H1 (cell line): ENCODE measurements around the gene GPLD1. TPM values are rescaled to one million over a fixed set of nuclear protein-coding genes. Genes with fewer than 3 reads are reported as not detected.
"Not testable (repeated sequence)": the region's sequence is repeated elsewhere in the genome, so short reads cannot be mapped to it uniquely, and the experiment has no call there.

ENCODE experiments used
- CTCF ChIA-PET: fragments of 300-600 bp; sonication (Branson Sonifier 250); formaldehyde crosslinking; loops from one replicate; lab custom pipeline; 2021; ENCODE audit not compliant: partially characterized antibody; lab: Charles Lee
- POLR2A ChIA-PET: fragments of 300-600 bp; sonication (Branson Sonifier 250); formaldehyde crosslinking; loops from one replicate; lab custom pipeline; 2021; ENCODE audit warnings: inconsistent platforms; ENCODE audit not compliant: partially characterized antibody; lab: Charles Lee
- DNase-seq, 2 experiments: peaks; one replicate each; pipeline versions ENCODE4 v3.0.0 to v3.0.0-alpha.2; 2010 to 2022; ENCODE audit warnings: low spot score in 2 of 2, low read depth in 1 of 2, mixed read lengths in 1 of 2
- FAIRE-seq: peaks from 2 replicates; lab custom pipeline; 2011; peaks lifted over from hg19 to GRCh38; lab: Jason Lieb, UNC
- H2AFZ ChIP-seq: 2 replicates; pipeline ENCODE4 v1.8.1; 2012; ENCODE audit warnings: low read length, inconsistent platforms
- H2AK5ac ChIP-seq: 2 replicates; pipeline ENCODE4 v1.6.1; 2013; ENCODE audit warnings: low read depth, low read length
- H2BK120ac ChIP-seq: replicated peaks from 2 replicates; pipeline ENCODE3; 2013; ENCODE audit warnings: low read depth, low read length, inconsistent platforms
- H2BK12ac ChIP-seq: 2 replicates; pipeline ENCODE4 v1.6.1; 2013; ENCODE audit warnings: low read depth, low read length
- H2BK15ac ChIP-seq: 2 replicates; pipeline ENCODE4 v1.6.1; 2013; ENCODE audit warnings: low read length
- H2BK20ac ChIP-seq: 2 replicates; pipeline ENCODE4 v1.6.1; 2013; ENCODE audit warnings: low read length
- H2BK5ac ChIP-seq: 2 replicates; pipeline ENCODE4 v1.6.1; 2013; ENCODE audit warnings: low read depth, low read length
- H3K14ac ChIP-seq: 2 replicates; pipeline ENCODE4 v1.6.1; 2013; ENCODE audit warnings: inconsistent platforms; ENCODE audit not compliant: insufficient read length
- H3K18ac ChIP-seq: 2 replicates; pipeline ENCODE4 v1.6.1; 2013; ENCODE audit warnings: low read length; ENCODE audit errors: extremely low read depth
- H3K23ac ChIP-seq: 2 replicates; pipeline ENCODE4 v1.6.1; 2013; ENCODE audit warnings: inconsistent platforms; ENCODE audit not compliant: insufficient read length
- H3K23me2 ChIP-seq: 2 replicates; pipeline ENCODE4 v1.6.1; 2013; ENCODE audit warnings: low read depth, low read length
- H3K27ac ChIP-seq: 2 replicates; pipeline ENCODE4 v1.6.1; 2011; ENCODE audit warnings: low read depth, low read length, inconsistent platforms
- H3K27me3 ChIP-seq, 4 experiments: replicated peaks in 1 of 4; 1 replicate in 1 of 4; 2 replicates in 3 of 4; pipeline versions ENCODE4 v1.6.1 to v1.8.1; 2011 to 2013; ENCODE audit warnings: low read length in 3 of 4, mild to moderate bottlenecking in 3 of 4, inconsistent platforms in 2 of 4, mixed read lengths in 2 of 4, moderate library complexity in 1 of 4; ENCODE audit not compliant: control insufficient read depth in 3 of 4, insufficient read depth in 3 of 4; ENCODE audit errors: extremely low read depth in 1 of 4
- H3K36me3 ChIP-seq, 4 experiments: 2 replicates each; pipeline versions ENCODE4 v1.6.1 to v1.8.1; 2011 to 2013; ENCODE audit warnings: mild to moderate bottlenecking in 4 of 4, low read length in 3 of 4, moderate library complexity in 2 of 4, control low read depth in 1 of 4, inconsistent platforms in 1 of 4; ENCODE audit not compliant: insufficient read depth in 4 of 4, control insufficient read depth in 2 of 4
- H3K4ac ChIP-seq: replicated peaks from 2 replicates; pipeline ENCODE3; 2013; ENCODE audit warnings: low read length, low read depth, mixed read lengths, inconsistent platforms; ENCODE audit not compliant: insufficient read length
- H3K4me1 ChIP-seq, 4 experiments: replicated peaks in 1 of 4; 1 replicate in 1 of 4; 2 replicates in 3 of 4; pipeline versions ENCODE4 v1.6.1 to v1.8.1; 2011 to 2013; ENCODE audit warnings: low read length in 3 of 4, inconsistent platforms in 2 of 4, mixed read lengths in 1 of 4; ENCODE audit not compliant: insufficient read depth in 4 of 4, control insufficient read depth in 3 of 4
- H3K4me2 ChIP-seq, 2 experiments: 2 replicates each; pipeline versions ENCODE4 v1.6.1 to v1.8.1; 2011 to 2013; ENCODE audit warnings: low read depth in 2 of 2, low read length in 2 of 2, control low read depth in 1 of 2, inconsistent platforms in 1 of 2, mild to moderate bottlenecking in 1 of 2; ENCODE audit not compliant: insufficient read depth in 1 of 2
- H3K4me3 ChIP-seq, 4 experiments: fragments of 200-600, 300-600 bp in 1 of 4; sonication (generic), shearing (Covaris generic), sonication (Bioruptor Twin) in 1 of 4; 2 replicates each; pipeline versions ENCODE4 v1.5.1 to v1.8.1; 2011 to 2016; ENCODE audit warnings: low read length in 4 of 4, low read depth in 3 of 4, control low read depth in 2 of 4, inconsistent platforms in 2 of 4, mild to moderate bottlenecking in 2 of 4, mixed read lengths in 1 of 4, moderate library complexity in 1 of 4; ENCODE audit not compliant: insufficient read depth in 2 of 4; ENCODE audit errors: extremely low read depth in 1 of 4
- H3K56ac ChIP-seq: replicated peaks from 2 replicates; pipeline ENCODE3; 2013; ENCODE audit warnings: low read depth, mild to moderate bottlenecking, mixed read lengths, low read length, inconsistent platforms; ENCODE audit not compliant: insufficient read length
- H3K79me1 ChIP-seq: 2 replicates; pipeline ENCODE4 v1.6.1; 2013; ENCODE audit warnings: low read depth, low read length, control low read depth
- H3K79me2 ChIP-seq, 2 experiments: 2 replicates each; pipeline versions ENCODE4 v1.6.1 to v1.8.1; 2012 to 2013; ENCODE audit warnings: low read length in 2 of 2, mild to moderate bottlenecking in 2 of 2, inconsistent platforms in 1 of 2; ENCODE audit not compliant: insufficient read depth in 2 of 2, control insufficient read depth in 1 of 2
- H3K9ac ChIP-seq, 4 experiments: replicated peaks in 1 of 4; 1 replicate in 1 of 4; 2 replicates in 3 of 4; pipeline versions ENCODE4 v1.6.1 to v1.8.1; 2011 to 2013; ENCODE audit warnings: low read depth in 3 of 4, low read length in 3 of 4, control low read depth in 2 of 4, mild to moderate bottlenecking in 2 of 4, moderate library complexity in 2 of 4, inconsistent platforms in 1 of 4; ENCODE audit errors: extremely low read depth in 1 of 4
- H3K9me3 ChIP-seq, 2 experiments: 2 replicates each; pipeline versions ENCODE4 v1.6.1 to v1.8.1; 2012 to 2013; ENCODE audit warnings: mild to moderate bottlenecking in 2 of 2, moderate library complexity in 2 of 2, control low read depth in 1 of 2, inconsistent platforms in 1 of 2, low read depth in 1 of 2, low read length in 1 of 2, mixed read lengths in 1 of 2; ENCODE audit not compliant: insufficient read depth in 2 of 2
- H4K20me1 ChIP-seq, 2 experiments: replicated peaks in 1 of 2; 2 replicates each; pipeline versions ENCODE3 to v1.8.1; 2011 to 2013; ENCODE audit warnings: inconsistent platforms in 2 of 2, low read length in 2 of 2, mild to moderate bottlenecking in 1 of 2; ENCODE audit not compliant: insufficient read depth in 2 of 2, control insufficient read depth in 1 of 2
- H4K5ac ChIP-seq: 2 replicates; pipeline ENCODE4 v1.6.1; 2013; ENCODE audit warnings: low read length, low read depth, mixed read lengths, inconsistent platforms; ENCODE audit not compliant: insufficient read length
- H4K8ac ChIP-seq: 2 replicates; pipeline ENCODE4 v1.8.0; 2013; ENCODE audit warnings: mild to moderate bottlenecking, moderate library complexity, low read length, inconsistent platforms; ENCODE audit not compliant: insufficient read depth; ENCODE audit errors: extremely low read depth
- H4K91ac ChIP-seq: replicated peaks from 2 replicates; pipeline ENCODE3; 2013; ENCODE audit warnings: low read length, mixed read lengths, inconsistent platforms; ENCODE audit not compliant: insufficient read length
- WGBS, 2 experiments: shearing (Covaris generic) in 1 of 2; methylation state at CpG; one replicate each; pipeline versions ENCODE4 v1.1.6 to v1.1.7; 2013 to 2015; ENCODE audit warnings: low lambda C conversion rate in 2 of 2, mixed read lengths in 2 of 2, inconsistent platforms in 1 of 2, low coverage in 1 of 2, missing lambda C conversion rate in 1 of 2; ENCODE audit not compliant: insufficient replicate concordance in 2 of 2, insufficient coverage in 1 of 2, insufficient read length in 1 of 2; ENCODE audit errors: extremely low coverage in 1 of 2, missing lambda C conversion rate in 1 of 2; 5-methylcytosine and 5-hydroxymethylcytosine counted together
- polyA plus RNA-seq, 7 experiments: library from polyadenylated mRNA; depleted of rRNA in 3 of 7; stranded (reverse) in 5 of 7; unstranded in 2 of 7; fragments of >200 nt in 5 of 7; fragments of 200-250 nt in 2 of 7; gene quantifications; 1 replicate in 5 of 7; 2 replicates in 1 of 7; 4 replicates in 1 of 7; pipeline versions ENCODE4 v1.2.1 to v1.2.3, GENCODE V29; 2011 to 2013; ENCODE audit warnings: missing spikeins in 2 of 7, mixed read lengths in 2 of 7
- total RNA-seq: library from RNA; stranded (reverse); fragmentation: NEBNext Ultra II Directional; extraction: Animal tissue kit (Norgen Biotek cat#: 25700); gene quantifications from 2 replicates; pipeline ENCODE4 v1.2.1, GENCODE V29; 2021

The GPLD1 gene
- total and polyA plus RNA-seq, 2 of the 8 experiments (the other 6 are each of a cell fraction or from before 2014, with no cell fraction given) = 3.7 to 5.3 TPM

DNA sequence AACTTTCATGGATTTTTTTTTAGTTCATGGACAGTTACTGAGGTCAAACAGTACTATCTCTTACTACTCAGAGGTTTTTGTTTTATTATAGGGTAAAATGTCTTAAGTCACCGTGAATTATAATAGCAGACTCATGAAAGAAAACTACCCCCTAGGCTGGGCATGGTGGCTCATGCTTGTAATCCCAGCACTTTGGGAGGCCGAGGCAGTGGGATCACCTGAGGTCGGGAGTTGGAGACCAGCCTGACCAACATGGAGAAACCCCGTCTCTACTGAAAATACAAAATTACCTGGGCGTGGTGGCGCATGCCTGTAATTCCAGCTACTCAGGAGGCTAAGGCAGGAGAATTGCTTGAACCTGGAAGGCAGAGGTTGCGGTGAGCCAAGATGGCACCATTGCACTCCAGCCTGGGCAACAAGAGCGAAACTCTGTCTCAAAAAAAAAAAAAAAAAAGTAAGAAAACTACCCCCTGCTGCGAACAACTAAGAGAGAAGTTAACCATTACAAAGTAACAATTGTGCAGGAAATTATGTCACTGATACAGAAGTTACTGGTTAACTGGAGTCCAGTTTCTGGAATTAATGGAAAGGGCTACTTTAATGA lies 106.4 kb downstream of the GPLD1 start:
- H3K36me3 ChIP-seq, H4K91ac ChIP-seq, H3K23ac ChIP-seq, H2BK5ac ChIP-seq, DNase-seq, H4K5ac ChIP-seq, H3K27ac ChIP-seq, H3K27me3 ChIP-seq, FAIRE-seq, H4K8ac ChIP-seq, H3K4me1 ChIP-seq, H3K79me1 ChIP-seq, POLR2A ChIA-PET, H4K20me1 ChIP-seq, H2BK120ac ChIP-seq, H3K23me2 ChIP-seq, H2BK15ac ChIP-seq, H2BK20ac ChIP-seq, H3K9me3 ChIP-seq, H3K18ac ChIP-seq, H3K56ac ChIP-seq, H2AFZ ChIP-seq, H3K4me3 ChIP-seq, H3K9ac ChIP-seq, H3K4me2 ChIP-seq, H3K79me2 ChIP-seq, H3K4ac ChIP-seq, CTCF ChIA-PET, H3K14ac ChIP-seq, H2BK12ac ChIP-seq, H2AK5ac ChIP-seq: not testable (repeated sequence)
- 95% methylated on average over 9 of the region's 9 CpGs; no CpG with 5 or more reads in 1 of the 2 experiments for WGBS, 2 experiments
